ENCODE measurements around the gene HACE1.

DNA sequence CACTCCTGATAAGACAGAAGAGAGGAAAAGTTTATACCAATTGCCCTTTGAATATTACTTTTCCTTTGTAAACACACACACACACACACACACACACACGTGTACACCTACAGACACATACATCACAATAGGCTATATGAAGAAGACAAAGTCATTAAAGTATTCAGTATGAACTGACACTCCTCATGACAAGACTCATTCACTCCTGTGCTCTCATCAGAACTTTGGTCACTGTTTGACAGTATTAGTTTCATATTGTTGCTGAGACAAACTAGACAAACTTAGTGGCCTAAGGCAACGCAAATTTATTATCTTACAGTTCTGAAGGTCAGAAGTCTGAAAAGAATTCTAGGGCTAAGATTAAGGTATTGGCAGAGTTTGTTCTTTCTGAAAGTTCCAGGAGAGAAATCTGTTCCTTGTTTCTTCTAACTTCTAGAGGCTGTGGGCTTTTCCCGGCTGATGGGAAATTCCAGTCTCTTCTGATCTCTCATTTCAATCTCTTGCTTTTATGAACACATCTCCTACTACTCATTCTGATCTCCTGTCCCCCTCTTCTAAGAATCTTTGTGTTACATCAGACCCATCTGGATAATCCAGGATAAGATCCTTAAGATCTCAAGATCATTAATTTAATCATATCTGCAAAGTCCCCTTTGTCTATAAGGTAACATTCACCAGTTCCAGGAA, 171.3 kb downstream of the HACE1 start:
- TF ChIP-seq POLR2A (IDR thresholded peaks at IDR 0.05) (no peak), POLR2AphosphoS5 (IDR thresholded peaks at IDR 0.05) (no peak)
- TF ChIP-seq, protein P1, sequence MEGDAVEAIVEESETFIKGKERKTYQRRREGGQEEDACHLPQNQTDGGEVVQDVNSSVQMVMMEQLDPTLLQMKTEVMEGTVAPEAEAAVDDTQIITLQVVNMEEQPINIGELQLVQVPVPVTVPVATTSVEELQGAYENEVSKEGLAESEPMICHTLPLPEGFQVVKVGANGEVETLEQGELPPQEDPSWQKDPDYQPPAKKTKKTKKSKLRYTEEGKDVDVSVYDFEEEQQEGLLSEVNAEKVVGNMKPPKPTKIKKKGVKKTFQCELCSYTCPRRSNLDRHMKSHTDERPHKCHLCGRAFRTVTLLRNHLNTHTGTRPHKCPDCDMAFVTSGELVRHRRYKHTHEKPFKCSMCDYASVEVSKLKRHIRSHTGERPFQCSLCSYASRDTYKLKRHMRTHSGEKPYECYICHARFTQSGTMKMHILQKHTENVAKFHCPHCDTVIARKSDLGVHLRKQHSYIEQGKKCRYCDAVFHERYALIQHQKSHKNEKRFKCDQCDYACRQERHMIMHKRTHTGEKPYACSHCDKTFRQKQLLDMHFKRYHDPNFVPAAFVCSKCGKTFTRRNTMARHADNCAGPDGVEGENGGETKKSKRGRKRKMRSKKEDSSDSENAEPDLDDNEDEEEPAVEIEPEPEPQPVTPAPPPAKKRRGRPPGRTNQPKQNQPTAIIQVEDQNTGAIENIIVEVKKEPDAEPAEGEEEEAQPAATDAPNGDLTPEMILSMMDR (IDR thresholded peaks at IDR 0.05) = no peak
